ENCODE results near the gene TOP1.

Gene TOP1

GRCh38 chr20:41052742-41053419 is 24.3 kb downstream of the TOP1 start:
- Histone ChIP-seq H3K27ac (ENCODE audit: poor library complexity, severe bottlenecking) (peak overlapping the region; percentile 75), H3K4me3 (ENCODE audit: severe bottlenecking) (no peak overlapping the region), H3K27me3 (ENCODE audit: insufficient read depth, poor library complexity, severe bottlenecking) (no peaks in the 10 kb centered on the region), H3K4me1 (ENCODE audit: insufficient read depth, poor library complexity, severe bottlenecking) (peaks cover 78% of the 10 kb centered on the region), H3K36me3 (ENCODE audit: low read depth) (peaks cover 46% of the 10 kb centered on the region), H3K9me3 (ENCODE audit: severe bottlenecking) (no peaks in the 10 kb centered on the region)
- TF ChIP-seq, protein P1, sequence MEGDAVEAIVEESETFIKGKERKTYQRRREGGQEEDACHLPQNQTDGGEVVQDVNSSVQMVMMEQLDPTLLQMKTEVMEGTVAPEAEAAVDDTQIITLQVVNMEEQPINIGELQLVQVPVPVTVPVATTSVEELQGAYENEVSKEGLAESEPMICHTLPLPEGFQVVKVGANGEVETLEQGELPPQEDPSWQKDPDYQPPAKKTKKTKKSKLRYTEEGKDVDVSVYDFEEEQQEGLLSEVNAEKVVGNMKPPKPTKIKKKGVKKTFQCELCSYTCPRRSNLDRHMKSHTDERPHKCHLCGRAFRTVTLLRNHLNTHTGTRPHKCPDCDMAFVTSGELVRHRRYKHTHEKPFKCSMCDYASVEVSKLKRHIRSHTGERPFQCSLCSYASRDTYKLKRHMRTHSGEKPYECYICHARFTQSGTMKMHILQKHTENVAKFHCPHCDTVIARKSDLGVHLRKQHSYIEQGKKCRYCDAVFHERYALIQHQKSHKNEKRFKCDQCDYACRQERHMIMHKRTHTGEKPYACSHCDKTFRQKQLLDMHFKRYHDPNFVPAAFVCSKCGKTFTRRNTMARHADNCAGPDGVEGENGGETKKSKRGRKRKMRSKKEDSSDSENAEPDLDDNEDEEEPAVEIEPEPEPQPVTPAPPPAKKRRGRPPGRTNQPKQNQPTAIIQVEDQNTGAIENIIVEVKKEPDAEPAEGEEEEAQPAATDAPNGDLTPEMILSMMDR (IDR thresholded peaks at IDR 0.05; ENCODE audit: poor library complexity, severe bottlenecking): no peak
- DNase-seq (ENCODE audit: low spot score): no peak
- peak; percentile 53 for ATAC-seq (ENCODE audit: low read depth)

GRCh38 chr20:41054070-41054846 is 25.6 kb downstream of the TOP1 start:
- peaks cover 53% of the 10 kb centered on the region for H3K36me3 ChIP-seq (ENCODE audit: low read depth)

GRCh38 chr20:41054847-41055230 is 26.2 kb downstream of the TOP1 start:
- TF ChIP-seq, protein P1 (IDR thresholded peaks at IDR 0.05; ENCODE audit: poor library complexity, severe bottlenecking): no peak
- Histone ChIP-seq H3K27ac (ENCODE audit: poor library complexity, severe bottlenecking) (peak overlapping the region; percentile 0), H3K4me3 (ENCODE audit: severe bottlenecking) (no peak overlapping the region), H3K9me3 (ENCODE audit: severe bottlenecking) (no peaks in the 10 kb centered on the region), H3K27me3 (ENCODE audit: insufficient read depth, poor library complexity, severe bottlenecking) (no peaks in the 10 kb centered on the region), H3K36me3 (ENCODE audit: low read depth) (peaks cover 58% of the 10 kb centered on the region), H3K4me1 (ENCODE audit: insufficient read depth, poor library complexity, severe bottlenecking) (peaks cover 75% of the 10 kb centered on the region)
- no peak for ATAC-seq (ENCODE audit: low read depth)
- DNase-seq (ENCODE audit: low spot score): no peak

More at GRCh38 chr20:41054070-41054846, 25.6 kb downstream of the TOP1 start:
- Histone ChIP-seq H3K4me3 (ENCODE audit: severe bottlenecking) (no peak overlapping the region), H3K4me1 (ENCODE audit: insufficient read depth, poor library complexity, severe bottlenecking) (peaks cover 76% of the 10 kb centered on the region), H3K27ac (ENCODE audit: poor library complexity, severe bottlenecking) (peak overlapping the region; percentile 0), H3K9me3 (ENCODE audit: severe bottlenecking) (no peaks in the 10 kb centered on the region), H3K27me3 (ENCODE audit: insufficient read depth, poor library complexity, severe bottlenecking) (no peaks in the 10 kb centered on the region)
- ATAC-seq (ENCODE audit: low read depth): no peak
- no peak for DNase-seq (ENCODE audit: low spot score)
- TF ChIP-seq, protein P1 (IDR thresholded peaks at IDR 0.05; ENCODE audit: poor library complexity, severe bottlenecking): no peak

- TF ChIP-seq, protein P1 (IDR thresholded peaks at IDR 0.05; ENCODE audit: poor library complexity, severe bottlenecking): no peak
- peaks cover 67% of the 10 kb centered on the region for H3K36me3 ChIP-seq (ENCODE audit: low read depth)
- H3K9me3 ChIP-seq (ENCODE audit: severe bottlenecking): no peaks in the 10 kb centered on the region
- peaks cover 66% of the 10 kb centered on the region for H3K4me1 ChIP-seq (ENCODE audit: insufficient read depth, poor library complexity, severe bottlenecking)
- ATAC-seq (ENCODE audit: low read depth) (no peak), DNase-seq (ENCODE audit: low spot score) (no peak)
- H3K27me3 ChIP-seq (ENCODE audit: insufficient read depth, poor library complexity, severe bottlenecking): no peaks in the 10 kb centered on the region
- no peak overlapping the region for H3K4me3 ChIP-seq (ENCODE audit: severe bottlenecking)
- peak overlapping the region; percentile 2 for H3K27ac ChIP-seq (ENCODE audit: poor library complexity, severe bottlenecking)
Measured at GRCh38 chr20:41055679-41056078, 27.1 kb downstream of the TOP1 start.
